Measurements from ENCODE around the gene BSPH1.
"Not testable (repeated sequence)": the region's sequence is repeated elsewhere in the genome, so short reads cannot be mapped to it uniquely, and the experiment has no call there.

Gene BSPH1

GRCh38 chr19:47992070-47992469 lies at the start of gene BSPH1:
BSPH1 (minus strand) TSS chr19:47992170; CDS start chr19:47992081, 89 bp downstream.
- no peak for DNase-seq (ENCODE audit: low read depth)

- no peak for DNase-seq (ENCODE audit: low read depth)
Measured at GRCh38 chr19:48036765-48037164, 44.8 kb upstream of the BSPH1 start.

- DNase-seq (ENCODE audit: low read depth) = no peak
Measured at GRCh38 chr19:48033604-48034003, 41.6 kb upstream of the BSPH1 start.

- no peak for DNase-seq (ENCODE audit: low read depth)
Measured at GRCh38 chr19:48030073-48030472, 38.1 kb upstream of the BSPH1 start.

GRCh38 chr19:48029431-48029830 lies 37.5 kb upstream of the BSPH1 start:
- DNase-seq (ENCODE audit: low read depth) = no peak

- no peak for DNase-seq (ENCODE audit: low read depth)
Measured at GRCh38 chr19:48025480-48025879, 33.5 kb upstream of the BSPH1 start.

- DNase-seq (ENCODE audit: low read depth) = no peak
Measured at GRCh38 chr19:48023518-48023917, 31.5 kb upstream of the BSPH1 start.

- no peak for DNase-seq (ENCODE audit: low read depth)
Measured at GRCh38 chr19:48023011-48023410, 31.0 kb upstream of the BSPH1 start.

GRCh38 chr19:48020686-48021085 lies 28.7 kb upstream of the BSPH1 start:
- no peak for DNase-seq (ENCODE audit: low read depth)

GRCh38 chr19:48010932-48011758 lies 19.2 kb upstream of the BSPH1 start:
- DNase-seq (ENCODE audit: low read depth) = no peak

- no peak for DNase-seq (ENCODE audit: low read depth)
Measured at GRCh38 chr19:48006762-48007161, 14.8 kb upstream of the BSPH1 start.

- DNase-seq (ENCODE audit: low read depth) = no peak
Measured at GRCh38 chr19:48004236-48004635, 12.3 kb upstream of the BSPH1 start.

GRCh38 chr19:48000846-48001245 lies 8.9 kb upstream of the BSPH1 start:
- no peak for DNase-seq (ENCODE audit: low read depth)

- no peak for DNase-seq (ENCODE audit: low read depth)
Measured at GRCh38 chr19:47998800-47999199, 6.8 kb upstream of the BSPH1 start.

- no peak for DNase-seq (ENCODE audit: low read depth)
Measured at GRCh38 chr19:47996230-47996727, 4.3 kb upstream of the BSPH1 start.

- no peak for DNase-seq (ENCODE audit: low read depth)
Measured at GRCh38 chr19:47994209-47994802, 2.3 kb upstream of the BSPH1 start, which contains the start of gene ELSPBP1. ELSPBP1 (plus strand) TSS chr19:47994632; CDS start chr19:48008668, 14,036 bp downstream.

GRCh38 chr19:47991191-47991808 lies 670 bp downstream of the BSPH1 start:
- DNase-seq (ENCODE audit: low read depth) = no peak

GRCh38 chr19:47973529-47973928 lies 18.4 kb downstream of the BSPH1 start:
- DNase-seq (ENCODE audit: low read depth) = no peak

GRCh38 chr19:47955936-47956335 lies 36.0 kb downstream of the BSPH1 start:
- not testable (repeated sequence) for DNase-seq (ENCODE audit: low read depth)

GRCh38 chr19:47952132-47952531 lies 39.8 kb downstream of the BSPH1 start:
- not testable (repeated sequence) for DNase-seq (ENCODE audit: low read depth)

GRCh38 chr19:47949852-47950521 lies 42.0 kb downstream of the BSPH1 start:
- DNase-seq (ENCODE audit: low read depth) = not testable (repeated sequence)

GRCh38 chr19:47928581-47928980 lies 63.4 kb downstream of the BSPH1 start:
- DNase-seq (ENCODE audit: low read depth) = not testable (repeated sequence)

Measured in non-pigmented ciliary epithelial cell (primary cell).